Hematopoietic multipotent progenitor cell treated with erythropoietin and hydrocortisone succinate and interleukin-3 and kit ligand, for 4 days (in vitro differentiated cells): ENCODE data around the gene GIPC1.

Source experiments
- DNase-seq: peaks from one replicate; pipeline ENCODE4 v3.0.0-alpha.2; 2015

GIPC1 gene

DNA sequence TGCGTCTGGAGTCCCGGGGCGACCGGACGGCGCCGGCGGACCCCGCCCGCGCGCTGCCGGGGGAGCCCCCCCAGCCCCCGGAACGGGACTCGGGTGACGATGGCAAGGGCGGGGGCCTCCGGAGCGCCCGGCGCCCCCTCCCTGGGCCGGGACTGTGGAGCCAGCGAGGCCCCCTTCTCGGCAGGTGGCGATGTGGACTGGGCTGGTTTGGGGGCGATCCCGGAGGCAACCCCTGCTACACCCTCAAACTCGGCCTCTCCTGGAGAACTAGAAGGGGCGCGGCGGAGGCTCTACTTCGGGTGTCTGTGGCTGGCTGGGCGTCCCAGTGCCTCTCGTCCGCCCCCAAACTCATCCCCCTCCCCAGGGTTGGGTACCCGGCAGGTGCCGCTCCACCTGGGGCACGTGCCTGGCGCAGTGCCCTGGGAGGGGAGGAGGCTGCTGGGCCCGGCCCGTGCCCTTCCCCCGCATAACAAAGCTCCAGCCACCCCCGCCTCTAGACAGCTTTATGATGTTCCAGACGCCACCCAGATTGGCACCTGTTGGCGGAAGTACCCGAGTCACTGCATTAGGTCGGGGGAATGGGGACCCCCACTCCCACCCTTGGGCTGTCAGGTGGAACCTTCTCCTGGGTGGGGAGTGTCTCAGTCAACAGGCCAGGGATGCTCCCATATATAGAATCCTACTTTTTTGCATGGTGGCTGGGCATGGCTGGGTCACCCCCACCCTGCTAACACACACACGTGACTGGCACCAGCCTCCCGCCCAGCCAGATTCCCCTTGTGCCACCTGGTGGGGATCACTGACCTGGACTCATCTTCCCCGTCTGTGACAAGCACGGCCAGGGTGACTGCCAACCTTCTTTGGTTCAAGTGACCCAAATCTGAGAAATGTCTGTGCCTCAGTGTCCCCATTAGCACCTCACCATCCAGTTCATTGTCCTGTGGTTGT, 62.1 kb downstream of the GIPC1 start:
- peak; percentile 41 for DNase-seq

GRCh38 chr19:14432791-14433553, 63.0 kb downstream of the GIPC1 start, which contains the start of gene PKN1:
Gene PKN1 (plus strand): TSS chr19:14433306. CDS start chr19:14433522, 216 bp downstream.
- peak; percentile 81 for DNase-seq

GRCh38 chr19:14430712-14431111, 65.2 kb downstream of the GIPC1 start:
- DNase-seq = no peak

- DNase-seq = no peak
These were observed 67.0 kb downstream of the GIPC1 start for GRCh38 chr19:14428882-14429416.
